GM18909 (cell line): ENCODE data around the gene C1QTNF12.

ENCODE experiments used
- ATAC-seq: cut with Tn5 transposase; IDR thresholded peaks from one replicate; pipeline ENCODE4 v1.9.1; 2021; ENCODE audit warnings: mild to moderate bottlenecking; ENCODE audit not compliant: unreplicated experiment, poor library complexity

C1QTNF12 gene

GRCh38 chr1:1242461-1243265 lies 3.9 kb downstream of the C1QTNF12 start:
- no peak for ATAC-seq

DNA sequence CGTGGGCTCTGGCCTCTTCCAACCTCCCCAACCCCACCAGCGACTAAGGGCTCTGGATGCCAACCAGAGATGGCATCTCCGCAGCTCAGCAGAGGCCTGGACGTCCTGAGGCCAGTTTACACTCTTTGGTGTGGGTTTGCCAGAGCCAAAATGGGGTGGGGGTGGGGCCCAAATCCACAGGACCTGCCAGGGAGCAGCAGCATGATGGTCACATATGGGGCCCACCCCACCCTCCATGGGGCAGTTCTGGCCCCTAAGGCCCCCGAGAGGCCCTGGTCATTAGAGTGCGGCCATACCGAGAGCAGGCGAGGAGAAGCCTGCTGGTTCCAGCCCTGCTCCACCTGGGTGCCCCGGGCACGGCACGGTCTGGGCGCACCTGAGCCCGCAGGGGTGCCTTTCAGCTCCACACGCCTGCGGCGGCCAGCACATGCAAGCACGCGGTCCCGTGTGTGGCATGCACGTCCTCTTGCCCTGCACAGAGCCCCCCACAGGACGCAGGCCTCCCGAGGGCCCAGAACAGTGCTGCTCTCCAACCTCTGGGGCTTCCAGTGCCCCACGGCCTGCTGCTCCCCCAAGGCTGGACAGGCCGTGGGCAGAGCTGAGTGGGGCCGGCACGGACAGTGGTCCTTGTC lies 4.8 kb downstream of the C1QTNF12 start:
- no peak for ATAC-seq

- ATAC-seq = no peak
Measured at GRCh38 chr1:1240822-1241587, 5.5 kb downstream of the C1QTNF12 start.

DNA sequence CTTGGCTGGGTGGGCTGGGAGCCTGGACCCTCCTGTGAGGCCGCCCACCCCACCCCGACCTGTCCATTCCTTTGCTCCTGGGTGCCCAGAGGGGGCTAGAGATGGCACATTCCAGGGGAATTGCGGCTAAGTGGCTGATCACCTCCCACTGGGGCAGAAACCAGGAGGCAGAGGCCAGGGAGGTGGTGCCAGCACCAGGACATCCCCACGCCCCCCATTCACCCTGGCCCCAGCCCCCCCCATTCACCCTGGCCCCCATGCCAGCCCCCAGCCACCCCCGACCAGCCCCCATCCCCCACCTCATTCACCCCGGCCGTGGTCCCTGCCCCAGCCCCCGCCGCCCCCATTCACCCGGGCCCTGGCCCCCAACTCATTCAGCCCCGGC lies 6.2 kb downstream of the C1QTNF12 start:
- ATAC-seq = no peak

GRCh38 chr1:1239614-1240347 lies 6.7 kb downstream of the C1QTNF12 start:
- ATAC-seq = no peak

GRCh38 chr1:1239227-1239613 lies 7.3 kb downstream of the C1QTNF12 start:
- no peak for ATAC-seq

DNA sequence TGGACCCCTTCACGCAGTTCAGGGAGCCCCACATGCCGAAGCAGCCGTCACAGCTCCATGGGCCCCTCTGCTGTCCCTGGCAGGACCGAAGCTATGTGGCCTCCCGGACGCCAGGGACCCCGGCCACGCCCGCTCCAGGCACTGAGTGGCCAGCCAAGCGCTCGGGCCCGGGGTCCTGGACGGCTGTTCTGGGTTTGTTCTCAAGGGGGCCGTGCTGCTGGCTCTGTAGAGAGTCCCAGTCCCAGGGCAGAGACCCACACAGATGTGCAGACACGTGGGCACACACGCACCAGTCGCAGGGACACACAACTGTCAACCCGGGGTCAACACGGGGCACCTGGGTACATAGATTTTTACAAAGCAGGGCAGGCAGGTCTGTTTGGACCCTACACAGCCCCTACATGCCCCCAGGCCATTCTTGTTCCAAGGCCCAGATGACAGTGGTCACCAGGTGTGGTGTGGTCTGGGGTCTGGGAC lies 7.8 kb downstream of the C1QTNF12 start:
- ATAC-seq = no peak

DNA sequence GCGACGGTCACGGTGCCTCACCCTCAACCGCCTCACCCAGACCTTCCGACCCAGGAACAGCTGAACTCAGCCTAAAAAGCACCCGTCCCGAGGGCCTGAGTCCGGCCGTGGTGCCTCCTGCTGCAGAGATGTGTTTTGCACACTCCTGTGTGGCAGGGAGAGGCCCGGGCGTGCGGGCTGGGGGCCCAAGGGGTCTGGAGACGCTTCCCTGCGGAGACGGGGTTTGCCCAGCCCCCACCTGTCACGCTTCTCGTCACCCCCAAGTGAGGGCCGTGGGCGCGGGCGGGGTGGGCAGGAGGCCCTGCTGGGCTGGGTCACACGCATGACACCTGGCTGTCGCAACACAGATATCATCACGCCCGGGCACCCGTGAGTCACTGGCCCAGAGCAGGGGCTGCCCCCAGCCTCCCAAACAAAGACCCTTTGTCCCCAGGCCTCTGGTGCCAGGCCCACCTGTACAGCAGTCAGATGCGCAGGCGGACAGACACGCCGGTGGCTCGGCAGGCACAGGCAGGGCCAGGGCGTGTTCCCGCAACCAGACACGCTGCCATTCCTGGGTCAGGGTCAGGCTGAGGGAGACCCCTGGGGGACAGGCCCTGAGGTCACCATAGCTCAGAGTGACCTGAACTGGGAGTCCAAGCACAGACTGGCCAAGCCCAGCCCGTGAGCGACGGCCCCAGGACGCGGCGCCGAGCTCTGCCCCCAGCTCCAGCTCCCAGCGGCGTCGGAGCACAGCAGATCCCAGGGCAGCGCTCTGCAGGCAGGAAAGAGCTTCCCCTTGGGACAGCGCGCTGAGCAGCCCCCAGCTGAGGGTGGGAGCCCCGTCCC lies 8.4 kb downstream of the C1QTNF12 start:
- ATAC-seq = no peak

DNA sequence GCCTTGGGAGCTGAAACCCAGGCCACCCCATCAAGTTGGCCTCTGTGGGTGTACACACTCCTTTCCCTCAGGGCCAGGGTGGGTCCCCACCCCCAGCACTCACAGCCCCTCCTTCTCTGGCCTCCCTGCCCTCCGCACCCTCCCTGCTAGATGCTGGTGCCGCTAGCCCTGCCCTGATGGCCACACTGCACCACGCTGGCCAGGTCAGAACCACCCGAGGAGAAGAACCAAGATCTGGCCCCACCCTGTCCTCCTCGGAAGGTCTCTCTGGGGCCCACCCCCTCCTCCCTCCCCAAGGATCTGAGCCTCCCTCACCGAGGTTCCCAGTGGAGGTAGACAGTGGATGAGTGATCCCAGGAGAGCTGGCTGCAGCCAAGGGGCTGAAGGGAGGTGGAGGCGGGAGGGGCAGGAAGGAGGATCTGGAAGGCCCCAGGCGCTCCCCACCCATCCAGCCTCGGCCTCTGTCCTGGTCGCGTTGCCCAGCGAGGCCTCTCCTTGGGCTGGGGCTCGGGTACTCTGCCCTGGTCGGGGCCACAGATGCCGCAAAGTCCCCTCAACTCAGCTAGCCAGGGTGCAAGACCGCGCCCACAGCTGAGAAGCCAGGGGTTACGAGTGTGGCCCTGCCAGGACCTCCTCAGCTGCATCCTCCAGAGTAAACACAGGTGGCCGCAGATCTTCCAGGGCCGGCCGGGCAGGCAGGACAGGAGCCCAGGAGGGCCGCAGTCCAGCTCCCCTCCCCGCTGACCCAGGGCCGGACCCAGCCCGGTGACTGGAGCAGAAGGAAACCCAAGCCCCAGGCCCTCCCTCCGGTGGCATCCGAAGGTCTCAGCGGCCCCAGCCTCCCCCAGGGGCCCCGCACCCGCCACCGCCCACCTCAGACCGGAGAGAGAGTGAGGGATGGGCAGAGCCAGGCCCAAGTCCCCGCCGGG lies 9.3 kb downstream of the C1QTNF12 start:
- ATAC-seq = no peak

DNA sequence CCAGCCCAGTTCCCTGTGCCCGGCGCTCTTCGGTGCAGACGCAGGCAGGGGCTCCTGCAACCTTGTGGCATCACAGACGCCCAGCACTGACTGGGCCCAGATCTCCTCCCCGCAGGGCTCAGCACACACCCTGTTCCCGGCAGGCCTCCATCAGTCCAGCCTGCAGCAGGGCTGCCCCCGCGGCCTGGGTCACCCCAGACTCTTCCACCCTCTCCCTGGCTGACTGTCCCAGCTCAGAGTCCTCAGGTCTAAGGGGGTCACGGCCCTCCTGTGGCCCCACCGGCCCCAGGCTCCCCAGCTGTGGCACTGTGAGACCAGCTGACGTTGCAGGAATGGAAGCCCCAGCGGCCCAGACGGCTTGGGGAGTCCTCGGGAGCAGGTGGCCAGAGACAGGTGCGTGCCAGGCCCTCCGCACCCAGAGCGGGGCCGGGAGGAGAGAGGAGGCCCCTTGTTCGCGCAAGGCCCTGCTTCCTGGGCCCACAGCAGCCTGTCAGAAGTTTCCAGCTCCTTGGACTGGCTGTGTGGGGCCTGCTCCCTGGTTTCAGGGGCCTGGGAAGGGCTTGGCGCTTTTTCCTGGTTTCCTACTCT lies 10.3 kb downstream of the C1QTNF12 start:
- ATAC-seq = no peak

DNA sequence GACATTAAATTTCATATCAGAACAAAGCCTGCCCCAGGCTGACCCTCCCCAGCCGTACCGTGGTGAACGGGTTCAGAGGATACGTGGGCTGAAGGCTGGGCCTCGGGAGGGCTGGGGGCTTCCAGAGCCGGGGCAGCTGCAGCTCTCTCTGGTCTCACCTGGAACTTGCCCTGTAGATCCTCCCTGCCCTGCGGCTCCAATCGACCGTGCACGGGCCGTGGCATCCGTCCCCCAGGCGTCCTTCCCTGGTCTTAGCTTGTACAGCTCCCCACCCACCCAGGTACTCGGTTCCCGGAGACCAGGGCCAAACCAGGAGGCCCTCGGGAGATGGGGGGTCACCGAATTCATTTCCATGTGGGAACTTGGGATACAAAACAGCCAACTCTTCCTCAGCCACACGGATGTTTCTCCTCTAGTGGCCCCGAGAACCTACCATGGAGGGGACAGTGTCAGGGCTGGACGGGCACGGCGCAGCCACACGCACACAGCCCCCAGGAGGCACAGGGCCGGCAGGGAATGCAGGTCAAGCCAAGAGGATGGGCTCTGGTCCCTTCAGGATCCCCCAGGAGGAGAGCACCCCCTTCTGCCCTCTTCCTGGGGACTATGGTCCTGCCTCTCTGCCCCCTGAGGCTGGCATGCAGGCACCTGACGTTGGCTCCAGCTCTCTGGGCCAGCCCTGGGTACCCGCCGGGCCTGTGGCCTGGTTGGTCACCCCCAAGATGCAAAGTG lies 11.3 kb downstream of the C1QTNF12 start:
- ATAC-seq = no peak

GRCh38 chr1:1234180-1234808 lies 12.2 kb downstream of the C1QTNF12 start:
- ATAC-seq = no peak

DNA sequence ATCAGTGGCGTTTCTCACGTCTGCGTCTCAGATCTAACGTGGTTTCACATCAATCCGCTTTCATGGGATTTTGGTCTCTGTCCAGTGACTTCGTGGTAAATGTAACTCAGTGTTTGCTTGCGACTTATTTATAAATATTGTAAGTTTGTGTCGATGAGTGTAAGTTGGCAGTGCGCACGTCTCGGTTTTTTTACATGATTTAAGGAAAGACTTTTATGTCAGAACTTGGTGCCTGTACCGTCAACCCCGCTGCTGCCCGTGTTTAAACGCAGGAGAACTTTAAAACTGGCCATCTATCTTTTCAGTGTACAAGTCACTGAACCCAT lies 13.0 kb downstream of the C1QTNF12 start:
- ATAC-seq = no peak

DNA sequence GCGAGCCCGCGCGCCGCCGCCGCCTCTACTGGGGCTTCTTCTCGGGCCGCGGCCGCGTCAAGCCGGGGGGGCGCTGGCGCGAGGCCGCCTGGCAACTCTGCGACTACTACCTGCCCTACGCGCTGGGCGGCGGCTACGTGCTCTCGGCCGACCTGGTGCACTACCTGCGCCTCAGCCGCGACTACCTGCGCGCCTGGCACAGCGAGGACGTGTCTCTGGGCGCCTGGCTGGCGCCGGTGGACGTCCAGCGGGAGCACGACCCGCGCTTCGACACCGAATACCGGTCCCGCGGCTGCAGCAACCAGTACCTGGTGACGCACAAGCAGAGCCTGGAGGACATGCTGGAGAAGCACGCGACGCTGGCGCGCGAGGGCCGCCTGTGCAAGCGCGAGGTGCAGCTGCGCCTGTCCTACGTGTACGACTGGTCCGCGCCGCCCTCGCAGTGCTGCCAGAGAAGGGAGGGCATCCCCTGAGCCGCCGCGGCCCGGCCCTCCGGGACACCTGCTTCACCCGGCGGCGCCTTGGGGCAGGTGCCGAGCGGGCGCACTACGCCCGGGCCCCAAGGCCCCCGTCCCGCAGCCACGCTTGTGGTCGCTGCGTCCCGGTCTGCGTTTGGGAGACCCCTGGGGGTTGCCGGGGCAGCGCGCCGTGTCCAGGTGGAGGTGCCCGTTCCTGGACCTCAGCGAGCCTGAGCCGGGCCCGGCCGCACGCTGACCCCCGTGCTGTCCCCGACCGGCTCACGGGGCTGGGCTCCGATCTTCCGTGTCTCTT lies 13.5 kb downstream of the C1QTNF12 start:
- no peak for ATAC-seq

- no peak for ATAC-seq
Measured at GRCh38 chr1:1232208-1232795, 14.2 kb downstream of the C1QTNF12 start, which contains the start of gene B3GALT6. Gene B3GALT6 (plus strand): TSS chr1:1232237. CDS start chr1:1232279, 42 bp downstream.
